BE2C (cell line): Measurements from ENCODE around the gene ALDH3A2.

Experiments
- DNase-seq: peaks from one replicate; pipeline ENCODE4 v3.0.0-alpha.2; 2020
- H3K27me3 ChIP-seq: fragments of 250-450 bp; sonication (Bioruptor Pico); 2 replicates; pipeline ENCODE4 v1.5.1; 2020; ENCODE audit warnings: mild to moderate bottlenecking
- H3K36me3 ChIP-seq: fragments of 250-450 bp; sonication (Bioruptor Pico); 2 replicates; pipeline ENCODE4 v1.5.1; 2020; ENCODE audit warnings: mild to moderate bottlenecking
- H3K4me1 ChIP-seq: fragments of 250-450 bp; sonication (Bioruptor Pico); 2 replicates; pipeline ENCODE4 v1.5.1; 2020
- H3K4me3 ChIP-seq: 2 replicates; pipeline ENCODE4 v1.5.1; 2011; ENCODE audit warnings: low read depth, low read length
- H3K9me3 ChIP-seq: fragments of 250-450 bp; sonication (Bioruptor Pico); 2 replicates; pipeline ENCODE4 v1.5.1; 2020
- TF ChIP-seq, protein P1 (sequence below): IDR thresholded peaks from 2 replicates; pipeline ENCODE4 v1.5.1; 2012; ENCODE audit warnings: mild to moderate bottlenecking, low read depth, low read length

ALDH3A2 gene

DNA sequence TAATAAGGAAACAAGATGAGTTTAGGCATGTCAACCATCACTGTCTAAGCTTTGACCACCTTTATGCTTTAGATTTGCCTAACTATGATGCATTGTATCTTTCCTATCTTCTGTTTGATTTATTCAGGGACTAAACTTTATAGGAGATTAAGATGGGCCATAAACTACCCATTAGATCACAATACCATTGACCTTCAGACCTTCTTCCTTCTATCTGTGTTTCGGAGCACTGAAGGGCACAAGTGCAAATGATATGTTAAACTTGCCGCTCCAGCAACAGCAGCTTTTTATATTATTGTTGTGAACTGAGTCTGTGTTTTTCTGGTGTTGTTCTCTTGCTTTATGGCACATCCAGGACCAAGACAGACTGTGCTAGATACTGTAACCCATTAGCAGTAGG lies 16.6 kb upstream of the ALDH3A2 start:
- Histone ChIP-seq H3K27me3 (no peaks in the 10 kb centered on the region), H3K4me1 (no peaks in the 10 kb centered on the region)

GRCh38 chr17:19641687-19642372 lies 6.7 kb upstream of the ALDH3A2 start:
- TF ChIP-seq, protein P1, sequence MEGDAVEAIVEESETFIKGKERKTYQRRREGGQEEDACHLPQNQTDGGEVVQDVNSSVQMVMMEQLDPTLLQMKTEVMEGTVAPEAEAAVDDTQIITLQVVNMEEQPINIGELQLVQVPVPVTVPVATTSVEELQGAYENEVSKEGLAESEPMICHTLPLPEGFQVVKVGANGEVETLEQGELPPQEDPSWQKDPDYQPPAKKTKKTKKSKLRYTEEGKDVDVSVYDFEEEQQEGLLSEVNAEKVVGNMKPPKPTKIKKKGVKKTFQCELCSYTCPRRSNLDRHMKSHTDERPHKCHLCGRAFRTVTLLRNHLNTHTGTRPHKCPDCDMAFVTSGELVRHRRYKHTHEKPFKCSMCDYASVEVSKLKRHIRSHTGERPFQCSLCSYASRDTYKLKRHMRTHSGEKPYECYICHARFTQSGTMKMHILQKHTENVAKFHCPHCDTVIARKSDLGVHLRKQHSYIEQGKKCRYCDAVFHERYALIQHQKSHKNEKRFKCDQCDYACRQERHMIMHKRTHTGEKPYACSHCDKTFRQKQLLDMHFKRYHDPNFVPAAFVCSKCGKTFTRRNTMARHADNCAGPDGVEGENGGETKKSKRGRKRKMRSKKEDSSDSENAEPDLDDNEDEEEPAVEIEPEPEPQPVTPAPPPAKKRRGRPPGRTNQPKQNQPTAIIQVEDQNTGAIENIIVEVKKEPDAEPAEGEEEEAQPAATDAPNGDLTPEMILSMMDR: no peak
- DNase-seq: no peak
- Histone ChIP-seq H3K4me3 (no peak overlapping the region), H3K4me1 (no peaks in the 10 kb centered on the region), H3K36me3 (no peaks in the 10 kb centered on the region), H3K27me3 (no peaks in the 10 kb centered on the region), H3K9me3 (no peaks in the 10 kb centered on the region)

More for the DNA sequence above, 16.6 kb upstream of the ALDH3A2 start:
- DNase-seq: no peak
- Histone ChIP-seq H3K4me3 (no peak overlapping the region), H3K9me3 (no peaks in the 10 kb centered on the region), H3K36me3 (no peaks in the 10 kb centered on the region)
- TF ChIP-seq, protein P1: no peak

GRCh38 chr17:19642373-19642893 lies 6.1 kb upstream of the ALDH3A2 start:
- Histone ChIP-seq H3K27me3 (no peaks in the 10 kb centered on the region), H3K4me1 (no peaks in the 10 kb centered on the region), H3K4me3 (no peak overlapping the region), H3K36me3 (no peaks in the 10 kb centered on the region), H3K9me3 (no peaks in the 10 kb centered on the region)
- no peak for DNase-seq
- TF ChIP-seq, protein P1: no peak

- H3K9me3 ChIP-seq: no peaks in the 10 kb centered on the region
- no peaks in the 10 kb centered on the region for H3K4me1 ChIP-seq
- no peaks in the 10 kb centered on the region for H3K36me3 ChIP-seq
- H3K27me3 ChIP-seq: no peaks in the 10 kb centered on the region
- TF ChIP-seq, protein P1: no peak
- DNase-seq: no peak
- H3K4me3 ChIP-seq: no peak overlapping the region
These were observed 3.9 kb upstream of the ALDH3A2 start for GRCh38 chr17:19644493-19645210.

- peak; percentile 6 for DNase-seq
- TF ChIP-seq, protein P1: peak; percentile 52
- H3K27me3 ChIP-seq: no peaks in the 10 kb centered on the region
- H3K4me1 ChIP-seq: no peaks in the 10 kb centered on the region
- no peak overlapping the region for H3K4me3 ChIP-seq
- H3K9me3 ChIP-seq: no peaks in the 10 kb centered on the region
- no peaks in the 10 kb centered on the region for H3K36me3 ChIP-seq
These were observed 2.8 kb upstream of the ALDH3A2 start for GRCh38 chr17:19645734-19646201.
